ENCODE data around the gene PLEKHA1. TPM values are rescaled to one million over a fixed set of nuclear protein-coding genes. Genes with fewer than 3 reads are reported as not detected.

Gene PLEKHA1
- total and polyA plus RNA-seq, 2 donors (not counting 1 experiment from before 2014, with no cell fraction given), result 9.0 to 34.0 TPM

GRCh38 chr10:122458693-122459092 is 84.2 kb downstream of the PLEKHA1 start:
- no peak overlapping the region for H3K4me3 ChIP-seq (ENCODE audit: control extremely low read depth in 1 of 5, extremely low read depth in 1 of 5, insufficient read depth in 1 of 5, low read depth in 2 of 5, low read length in 4 of 5)
- DNase-seq (no peak), ATAC-seq (ENCODE audit: low read depth) (no peak)
- peaks cover 5 to 26% of the 10 kb centered on the region in 2 donors for H3K4me1 ChIP-seq (ENCODE audit: control insufficient read depth in 2 of 2, insufficient read depth in 2 of 2, low read length in 2 of 2)
- intact Hi-C loops (cut with micrococcal nuclease), result no loop called here
- no peak overlapping the region for H3K27ac Mint-ChIP-seq
- H3K4me3 Mint-ChIP-seq, result no peak overlapping the region
- no peak overlapping the region for H2AFZ ChIP-seq (ENCODE audit: insufficient read depth, low read depth, low read length, poor library complexity, severe bottlenecking)
- H3K9me3 ChIP-seq (ENCODE audit: control extremely low read depth in 1 of 3, control insufficient read depth in 2 of 3, insufficient read depth in 1 of 3, low read length in 2 of 3), result peaks cover 0 to 1% (median 0%) of the 10 kb centered on the region in 3 donors
- no peaks in the 10 kb centered on the region for H3K36me3 ChIP-seq (replicated peaks in 1 of 2; ENCODE audit: control extremely low read depth in 1 of 2, control insufficient read depth in 1 of 2, extremely low read depth in 1 of 2, insufficient read depth in 2 of 2, low read length in 1 of 2)
- no peak overlapping the region for H3K9ac ChIP-seq (ENCODE audit: low read length)
- H4K20me1 ChIP-seq (ENCODE audit: control insufficient read depth, insufficient read depth, low read length, poor library complexity, severe bottlenecking), result no peaks in the 10 kb centered on the region
- ChIA-PET POLR2A (no interaction called here), CTCF (no interaction called here)
- H3K79me2 ChIP-seq (ENCODE audit: control insufficient read depth, insufficient read depth, low read length), result no peaks in the 10 kb centered on the region
- WGBS (ENCODE audit: insufficient coverage), result 70% methylated on average over 6 of the region's 6 CpGs
- TF ChIP-seq EZH2 (IDR thresholded peaks at IDR 0.05; ENCODE audit: borderline replicate concordance, insufficient read depth, low read depth, low read length, poor library complexity, severe bottlenecking), result no peak
- no peak for TF ChIP-seq CTCF (IDR thresholded peaks at IDR 0.05)
- peaks cover 0 to 61% (median 25%) of the 10 kb centered on the region in 4 experiments for H3K27me3 ChIP-seq (replicated peaks in 1 of 4; ENCODE audit: control extremely low read depth in 1 of 4, control insufficient read depth in 3 of 4, insufficient read depth in 4 of 4, low read length in 3 of 4)
- H3K27ac ChIP-seq (ENCODE audit: low read length in 2 of 2), result no peak overlapping the region
- H3K9me3 Mint-ChIP-seq (ENCODE audit: insufficient read depth), result no peaks in the 10 kb centered on the region
- H3K4me1 Mint-ChIP-seq, result peaks cover 13% of the 10 kb centered on the region
- H3K4me2 ChIP-seq (replicated peaks; ENCODE audit: low read depth, low read length, poor library complexity, severe bottlenecking), result no peak overlapping the region
- peaks cover 63% of the 10 kb centered on the region for H3K27me3 Mint-ChIP-seq

- TF ChIP-seq CTCF (IDR thresholded peaks at IDR 0.05) (no peak), EZH2 (IDR thresholded peaks at IDR 0.05; ENCODE audit: borderline replicate concordance, insufficient read depth, low read depth, low read length, poor library complexity, severe bottlenecking) (no peak)
- no peaks in the 10 kb centered on the region for H3K36me3 ChIP-seq (replicated peaks in 1 of 2; ENCODE audit: control extremely low read depth in 1 of 2, control insufficient read depth in 1 of 2, extremely low read depth in 1 of 2, insufficient read depth in 2 of 2, low read length in 1 of 2)
- no peak overlapping the region for H3K4me3 ChIP-seq (ENCODE audit: control extremely low read depth in 1 of 5, extremely low read depth in 1 of 5, insufficient read depth in 1 of 5, low read depth in 2 of 5, low read length in 4 of 5)
- H4K20me1 ChIP-seq (ENCODE audit: control insufficient read depth, insufficient read depth, low read length, poor library complexity, severe bottlenecking), result no peaks in the 10 kb centered on the region
- Mint-ChIP-seq H3K4me3 (no peak overlapping the region), H3K9me3 (ENCODE audit: insufficient read depth) (no peaks in the 10 kb centered on the region), H3K27me3 (peaks cover 68% of the 10 kb centered on the region), H3K4me1 (peaks cover 15% of the 10 kb centered on the region), H3K27ac (no peak overlapping the region)
- intact Hi-C loops (cut with micrococcal nuclease), result no loop called here
- DNase-seq (no peak), ATAC-seq (ENCODE audit: low read depth) (no peak)
- ChIA-PET CTCF (no interaction called here), POLR2A (no interaction called here)
- no peak overlapping the region for H3K4me2 ChIP-seq (replicated peaks; ENCODE audit: low read depth, low read length, poor library complexity, severe bottlenecking)
- no peak overlapping the region for H3K27ac ChIP-seq (ENCODE audit: low read length in 2 of 2)
- no peaks in the 10 kb centered on the region for H3K9me3 ChIP-seq (ENCODE audit: control extremely low read depth in 1 of 3, control insufficient read depth in 2 of 3, insufficient read depth in 1 of 3, low read length in 2 of 3)
- H3K79me2 ChIP-seq (ENCODE audit: control insufficient read depth, insufficient read depth, low read length), result no peaks in the 10 kb centered on the region
- H3K4me1 ChIP-seq (ENCODE audit: control insufficient read depth in 2 of 2, insufficient read depth in 2 of 2, low read length in 2 of 2), result peaks cover 5 to 26% of the 10 kb centered on the region in 2 donors
- peaks cover 0 to 61% (median 25%) of the 10 kb centered on the region in 4 experiments for H3K27me3 ChIP-seq (replicated peaks in 1 of 4; ENCODE audit: control extremely low read depth in 1 of 4, control insufficient read depth in 3 of 4, insufficient read depth in 4 of 4, low read length in 3 of 4)
- H2AFZ ChIP-seq (ENCODE audit: insufficient read depth, low read depth, low read length, poor library complexity, severe bottlenecking), result no peak overlapping the region
- no peak overlapping the region for H3K9ac ChIP-seq (ENCODE audit: low read length)
- 39% methylated on average over 10 of the region's 14 CpGs for WGBS (ENCODE audit: insufficient coverage)
Observed at GRCh38 chr10:122459561-122460273, 85.2 kb downstream of the PLEKHA1 start.

Measured in B cell (primary cell).